Measurements from ENCODE around the gene PLN.
A peak's percentile ranks its signal among the peaks of the same experiment; 100 is the strongest.

Gene PLN

DNA sequence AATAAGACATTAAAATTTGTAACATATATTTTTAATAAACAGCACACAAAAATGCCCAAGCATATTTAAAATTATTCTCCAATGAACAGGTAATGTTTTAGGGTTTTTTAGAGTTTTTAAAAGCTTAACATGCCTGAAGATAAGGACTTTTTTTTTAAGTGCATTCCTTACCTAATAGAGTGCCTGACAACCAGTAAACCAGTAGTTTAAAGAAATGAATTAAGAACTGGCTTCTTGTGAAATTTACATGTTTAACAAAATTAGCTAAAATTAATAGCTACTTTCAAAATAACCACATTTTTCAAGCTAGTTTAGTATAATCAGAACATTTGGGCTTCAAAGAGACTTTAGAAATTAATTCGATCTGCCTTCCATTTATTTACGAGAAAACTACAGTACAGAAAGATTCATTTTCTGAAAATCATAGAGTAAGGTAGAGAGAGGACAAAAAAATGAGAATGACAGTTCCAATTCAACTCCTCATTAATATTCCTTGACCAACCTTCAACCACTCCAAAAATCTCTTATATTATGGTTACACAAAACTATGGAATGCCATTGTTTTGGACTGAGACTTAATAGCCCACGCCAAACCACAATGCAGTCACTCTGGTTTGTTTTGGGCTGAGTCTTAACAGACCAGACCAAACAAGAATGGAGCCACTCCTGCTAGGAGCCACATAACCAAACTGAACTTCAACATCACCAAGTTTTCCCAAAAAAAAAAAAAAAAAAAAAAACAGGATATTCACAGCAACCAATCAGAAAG is 5.7 kb upstream of the PLN start:
- DNase-seq, result no peak

DNA sequence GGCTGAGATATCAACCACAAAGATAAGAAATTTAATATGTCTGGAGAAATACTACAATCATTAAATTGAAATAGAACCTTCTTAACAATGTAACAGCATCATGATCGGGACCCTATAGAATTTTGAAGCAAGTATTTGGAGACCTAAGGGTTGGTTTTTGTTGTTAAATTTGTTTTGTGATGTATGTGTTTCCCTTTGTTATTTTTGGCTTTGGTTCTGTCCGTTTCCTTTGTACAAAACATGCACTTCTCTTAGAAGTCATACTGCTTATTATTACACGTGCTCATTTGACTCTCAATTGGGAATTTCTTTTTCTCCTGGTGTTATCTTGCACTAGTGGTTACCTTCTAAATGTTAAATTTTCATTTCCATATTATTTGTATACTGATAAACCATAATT is 4.0 kb upstream of the PLN start:
- DNase-seq, result no peak

DNA sequence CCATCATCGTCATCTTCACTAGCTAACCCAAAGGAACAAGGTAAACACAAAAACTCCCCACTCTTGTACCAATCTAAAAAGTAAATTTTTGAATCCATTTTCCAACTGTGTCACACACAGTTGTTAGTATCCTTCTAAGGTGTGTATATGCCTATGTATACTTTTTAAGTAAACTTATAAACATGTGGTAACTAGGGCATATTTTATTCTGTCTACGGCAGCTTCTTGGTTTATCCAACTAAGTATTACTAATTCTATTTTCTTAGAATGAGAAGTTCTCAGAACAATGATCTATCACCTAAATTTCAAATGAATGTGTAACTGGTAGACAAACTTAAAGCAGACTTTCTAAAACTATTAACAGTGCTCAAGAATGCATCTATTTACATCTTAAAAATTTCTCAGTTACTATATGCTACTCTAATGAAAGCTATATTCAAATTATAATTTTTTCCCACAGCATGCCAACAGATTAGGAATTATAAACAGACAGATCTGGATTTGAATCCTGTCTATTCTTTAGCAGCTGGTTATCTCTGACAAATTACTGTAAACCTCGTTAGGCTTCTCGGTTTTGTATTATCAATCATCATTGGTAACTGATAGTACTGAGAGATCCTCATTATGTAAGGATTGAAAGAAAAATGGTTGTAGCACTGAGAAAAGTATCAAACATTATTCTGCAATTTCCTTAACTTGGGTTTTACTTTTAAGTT is 1.8 kb upstream of the PLN start:
- no peak for DNase-seq

GRCh38 chr6:118546880-118547218 is 1.2 kb upstream of the PLN start:
- DNase-seq, result no peak

- DNase-seq, result no peak
Observed at GRCh38 chr6:118548613-118549012, 517 bp downstream of the PLN start.

DNA sequence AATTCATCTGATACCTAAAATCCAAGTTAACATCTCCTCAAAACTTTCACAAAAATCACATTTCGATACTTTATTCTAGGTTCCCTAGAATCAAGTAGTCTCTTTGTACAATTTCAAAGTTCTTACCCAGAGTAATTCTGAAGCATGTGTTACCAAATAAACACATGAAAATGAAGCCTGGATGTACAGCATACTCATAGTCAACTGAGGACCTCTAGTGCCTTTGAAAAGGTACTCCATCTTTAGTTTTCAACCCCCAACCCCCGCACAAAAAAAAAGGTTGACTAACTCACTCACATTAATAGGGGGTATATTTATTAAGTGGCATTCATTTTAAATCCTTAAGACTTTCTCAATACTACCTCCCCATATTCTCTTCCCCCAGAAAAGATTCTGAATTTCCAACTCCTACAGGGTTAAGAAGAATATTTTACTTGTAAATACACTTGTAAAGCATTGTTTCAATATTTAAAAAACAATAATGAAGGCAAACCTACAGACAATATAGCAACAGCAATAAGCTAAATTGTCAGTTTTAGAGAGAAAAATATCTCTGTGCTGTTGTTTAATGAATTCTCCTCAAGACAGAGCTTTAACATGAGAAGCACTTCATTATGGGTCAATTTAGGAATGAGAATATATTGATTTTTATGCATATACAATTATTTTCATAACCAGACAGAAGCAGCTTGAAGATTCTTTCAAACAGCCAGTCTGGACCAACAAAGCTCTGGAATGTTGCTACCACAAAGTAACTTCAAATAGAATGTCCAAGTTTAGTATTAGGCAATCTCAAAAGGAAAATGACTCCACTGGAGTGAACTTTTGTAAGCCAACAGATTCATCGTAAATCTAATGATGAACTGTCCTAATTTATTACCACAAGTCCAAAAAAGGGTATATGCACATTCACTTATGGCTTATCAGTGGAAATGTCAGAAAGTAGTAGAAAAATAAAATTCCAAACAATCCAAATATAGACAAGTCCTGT is 3.3 kb downstream of the PLN start:
- DNase-seq, result peak; percentile 82

DNA sequence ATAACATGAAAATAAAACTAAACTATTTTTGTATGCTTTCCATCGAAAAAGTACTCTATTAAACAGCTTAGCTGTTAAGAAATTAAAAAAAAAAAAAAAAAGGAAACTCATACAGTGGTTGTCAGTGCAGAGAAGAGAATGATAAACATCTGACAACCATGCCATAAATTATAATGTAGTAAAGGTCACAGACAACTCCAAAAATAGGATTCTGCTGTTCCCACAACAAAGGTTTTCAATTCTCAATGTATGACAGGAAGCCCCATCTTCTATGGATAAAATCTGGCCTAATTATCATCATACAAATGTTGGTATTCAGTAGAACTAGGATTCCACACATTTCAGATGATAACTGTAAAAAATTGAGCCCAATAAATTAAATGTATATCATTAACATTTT is 5.0 kb downstream of the PLN start:
- no peak for DNase-seq

DNA sequence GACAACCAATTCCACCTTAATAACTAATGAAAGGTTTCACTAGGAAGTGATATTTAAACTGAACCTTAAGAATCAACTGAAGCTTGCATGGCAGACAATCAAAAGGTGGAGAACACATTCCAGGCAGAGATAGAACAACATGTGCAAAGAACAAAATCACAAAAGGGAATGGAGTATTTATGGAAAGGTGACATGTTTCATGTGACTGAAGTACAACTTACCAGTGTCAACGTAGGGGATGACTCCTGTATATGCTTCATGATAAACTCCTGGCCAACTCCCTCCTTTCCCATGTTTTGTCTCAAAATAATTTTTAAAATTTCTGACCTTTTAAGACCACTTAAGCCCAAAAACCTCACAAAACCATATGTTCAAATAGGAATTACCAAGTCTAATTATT is 6.6 kb downstream of the PLN start:
- DNase-seq, result no peak

DNA sequence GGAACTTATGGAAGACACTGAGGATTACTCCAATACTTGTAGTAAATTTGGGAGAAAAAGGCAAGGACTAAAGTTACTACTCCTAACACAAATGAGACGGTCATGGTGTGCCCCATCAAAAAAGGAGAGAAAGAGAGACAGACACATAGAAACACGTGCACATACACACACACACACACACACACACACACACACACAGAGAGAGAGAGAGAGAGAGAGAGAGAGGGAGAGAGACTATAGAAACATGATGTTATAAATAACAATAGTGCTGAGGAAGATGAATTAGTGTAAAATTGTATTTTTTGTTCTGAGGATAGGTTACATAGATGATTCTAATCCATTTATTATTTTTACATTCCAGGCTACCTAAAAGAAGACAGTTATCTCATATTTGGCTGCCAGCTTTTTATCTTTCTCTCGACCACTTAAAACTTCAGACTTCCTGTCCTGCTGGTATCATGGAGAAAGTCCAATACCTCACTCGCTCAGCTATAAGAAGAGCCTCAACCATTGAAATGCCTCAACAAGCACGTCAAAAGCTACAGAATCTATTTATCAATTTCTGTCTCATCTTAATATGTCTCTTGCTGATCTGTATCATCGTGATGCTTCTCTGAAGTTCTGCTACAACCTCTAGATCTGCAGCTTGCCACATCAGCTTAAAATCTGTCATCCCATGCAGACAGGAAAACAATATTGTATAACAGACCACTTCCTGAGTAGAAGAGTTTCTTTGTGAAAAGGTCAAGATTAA is 10.5 kb downstream of the PLN start:
- peak; percentile 57 for DNase-seq

GRCh38 chr6:118559659-118560058 is 11.6 kb downstream of the PLN start:
- no peak for DNase-seq

GRCh38 chr6:118562248-118562647 is 14.2 kb downstream of the PLN start:
- no peak for DNase-seq

GRCh38 chr6:118562959-118563358 is 14.9 kb downstream of the PLN start:
- DNase-seq, result no peak

DNA sequence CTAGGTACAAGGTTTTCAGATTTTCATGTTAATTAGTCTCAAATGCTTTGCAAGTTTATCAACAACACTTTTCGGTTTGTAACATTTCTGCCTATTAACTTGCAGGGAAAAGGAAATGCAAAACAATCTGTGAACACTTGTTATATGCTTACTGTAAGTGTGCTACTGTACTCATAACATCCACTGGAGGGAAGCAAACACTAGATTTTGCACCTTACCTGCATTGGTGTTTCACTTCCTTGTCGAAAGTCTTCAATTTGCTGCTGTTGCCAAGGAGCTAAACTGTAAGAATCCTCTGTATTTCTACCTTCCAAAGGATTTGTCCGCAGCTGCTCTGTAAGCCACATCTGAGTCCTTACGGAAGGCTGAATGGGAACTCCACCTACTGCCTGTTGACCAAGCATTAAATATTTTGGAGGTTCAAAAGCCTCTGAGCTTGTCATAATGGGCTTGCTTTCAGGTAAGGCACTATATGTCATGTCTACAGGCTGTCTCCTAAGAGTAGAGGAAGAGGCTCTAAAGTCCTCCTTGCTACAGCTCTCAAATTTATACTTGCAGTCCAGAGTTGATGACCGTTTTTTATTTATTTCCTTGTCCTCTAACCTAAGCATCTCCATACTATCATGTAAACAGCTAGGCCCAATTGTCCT is 17.3 kb downstream of the PLN start:
- peak; percentile 60 for DNase-seq

GRCh38 chr6:118567974-118568373 is 19.9 kb downstream of the PLN start:
- no peak for DNase-seq

- DNase-seq, result no peak
Observed at GRCh38 chr6:118569498-118569897, 21.4 kb downstream of the PLN start.

DNA sequence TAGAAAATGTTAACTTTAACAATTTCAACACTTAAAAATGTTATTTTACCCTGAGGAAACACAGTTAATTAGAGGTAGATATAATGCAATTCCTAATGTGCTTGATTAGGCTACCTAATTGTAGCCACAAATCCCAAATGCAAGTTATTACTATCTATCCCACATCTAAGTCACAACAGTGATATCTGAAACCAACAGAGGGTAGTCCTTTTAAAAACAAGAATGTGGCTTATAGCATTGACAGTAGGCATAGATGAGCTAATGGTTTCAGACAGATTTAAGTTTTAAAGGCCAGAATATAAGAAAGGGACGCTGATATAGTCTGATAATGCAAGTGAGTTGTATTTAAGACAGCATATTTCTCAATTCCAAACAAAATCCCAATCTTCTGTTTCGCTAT is 23.0 kb downstream of the PLN start:
- no peak for DNase-seq

- peak; percentile 21 for DNase-seq
Observed at GRCh38 chr6:118574051-118574865, 26.2 kb downstream of the PLN start.

- no peak for DNase-seq
Observed at GRCh38 chr6:118577972-118578371, 29.9 kb downstream of the PLN start.

DNA sequence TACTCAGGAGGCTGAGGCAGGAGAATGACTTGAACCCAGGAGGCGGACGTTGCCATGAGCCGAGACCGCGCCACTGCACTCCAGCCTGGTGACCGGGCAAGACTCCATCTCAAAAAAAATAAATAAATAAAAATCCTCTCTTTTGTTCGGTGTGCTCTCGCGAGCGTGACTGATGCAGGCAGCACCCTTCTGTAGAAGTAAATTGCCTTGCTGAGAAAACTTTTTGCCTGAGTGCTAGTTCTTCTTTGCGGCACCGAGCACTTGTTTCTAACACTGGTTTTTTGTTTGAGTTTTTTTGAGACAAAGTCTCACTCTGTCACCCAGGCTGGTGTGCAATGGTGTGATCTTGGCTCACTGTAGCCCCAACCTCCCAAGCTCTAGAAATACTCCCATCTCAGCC is 30.5 kb downstream of the PLN start:
- peak; percentile 10 for DNase-seq

DNA sequence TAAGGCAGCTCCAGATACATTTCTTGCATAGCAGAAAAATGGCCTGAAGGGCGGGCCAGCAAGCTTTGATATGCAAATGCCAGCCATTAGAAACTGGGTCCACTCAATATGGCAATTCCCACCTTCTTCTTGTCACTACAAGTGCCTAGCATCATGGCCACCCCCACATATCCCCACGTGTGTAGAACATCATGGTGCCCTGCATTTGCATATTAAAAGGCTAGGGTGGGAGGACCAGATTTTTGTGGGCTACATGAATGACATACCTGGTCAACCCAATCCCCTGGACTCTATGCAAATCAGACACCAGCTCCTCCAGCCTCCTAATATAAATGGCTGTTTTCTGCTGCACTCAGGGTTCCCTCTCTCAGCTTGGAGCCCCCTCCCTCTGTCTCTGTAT is 31.7 kb downstream of the PLN start:
- DNase-seq, result no peak
